Subcutaneous abdominal adipose tissue (tissue), 5 donors: ENCODE measurements around the gene CEACAM6.
"Not testable (repeated sequence)": the region's sequence is repeated elsewhere in the genome, so short reads cannot be mapped to it uniquely, and the experiment has no call there.

Experiments used
- H3K27ac ChIP-seq: one replicate; pipeline ENCODE4 v1.7.0; 2013; ENCODE audit warnings: low read depth, mild to moderate bottlenecking, inconsistent platforms, low read length, moderate library complexity
- H3K27me3 ChIP-seq, 5 donors: one replicate each; pipeline ENCODE4 v1.7.0; 2013; ENCODE audit warnings: low read length in 5 of 5, inconsistent platforms in 1 of 5; ENCODE audit not compliant: control insufficient read depth in 5 of 5, insufficient read depth in 4 of 5
- H3K36me3 ChIP-seq, 5 donors: one replicate each; pipeline ENCODE4 v1.7.0; 2013; ENCODE audit warnings: low read length in 5 of 5; ENCODE audit not compliant: control insufficient read depth in 5 of 5, insufficient read depth in 5 of 5
- H3K4me1 ChIP-seq, 5 donors: one replicate each; pipeline ENCODE4 v1.7.0; 2013; ENCODE audit warnings: low read length in 5 of 5, mild to moderate bottlenecking in 3 of 5, moderate library complexity in 1 of 5; ENCODE audit not compliant: control insufficient read depth in 5 of 5, insufficient read depth in 5 of 5
- H3K4me3 ChIP-seq, 5 donors: one replicate each; pipeline ENCODE4 v1.7.0; 2013; ENCODE audit warnings: low read length in 5 of 5, low read depth in 1 of 5
- H3K9ac ChIP-seq, 5 donors: one replicate each; pipeline ENCODE4 v1.7.0; 2013; ENCODE audit warnings: low read length in 5 of 5, mild to moderate bottlenecking in 4 of 5, moderate library complexity in 3 of 5
- H3K9me3 ChIP-seq, 5 donors: one replicate each; pipeline ENCODE4 v1.7.0; 2013; ENCODE audit warnings: low read length in 5 of 5; ENCODE audit not compliant: control insufficient read depth in 5 of 5
- donor health status: healthy.
- donor health status: healthy.
- donor health status: healthy.
- donor health status: healthy.
- donor health status: healthy.

Gene CEACAM6

DNA sequence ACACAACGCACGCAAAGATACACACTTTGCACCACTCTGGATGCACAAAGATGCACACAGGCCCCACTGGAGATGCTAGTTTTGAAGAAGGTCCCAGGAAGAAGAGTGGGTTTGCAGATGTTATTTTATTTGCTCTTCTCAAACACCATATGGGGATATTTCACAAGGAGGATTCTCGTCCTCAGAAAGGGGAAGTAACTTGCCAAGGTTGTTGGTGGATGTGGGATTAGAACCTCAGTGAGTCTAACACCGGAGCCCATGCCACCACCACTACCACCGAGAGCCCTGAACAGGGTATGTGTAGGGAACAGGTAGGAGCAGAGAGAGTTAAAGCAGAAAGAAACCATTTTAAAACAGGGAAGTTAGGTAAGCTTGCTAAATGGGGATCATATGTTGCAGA, 9.6 kb upstream of the CEACAM6 start:
- H3K27ac ChIP-seq, result no peak overlapping the region

DNA sequence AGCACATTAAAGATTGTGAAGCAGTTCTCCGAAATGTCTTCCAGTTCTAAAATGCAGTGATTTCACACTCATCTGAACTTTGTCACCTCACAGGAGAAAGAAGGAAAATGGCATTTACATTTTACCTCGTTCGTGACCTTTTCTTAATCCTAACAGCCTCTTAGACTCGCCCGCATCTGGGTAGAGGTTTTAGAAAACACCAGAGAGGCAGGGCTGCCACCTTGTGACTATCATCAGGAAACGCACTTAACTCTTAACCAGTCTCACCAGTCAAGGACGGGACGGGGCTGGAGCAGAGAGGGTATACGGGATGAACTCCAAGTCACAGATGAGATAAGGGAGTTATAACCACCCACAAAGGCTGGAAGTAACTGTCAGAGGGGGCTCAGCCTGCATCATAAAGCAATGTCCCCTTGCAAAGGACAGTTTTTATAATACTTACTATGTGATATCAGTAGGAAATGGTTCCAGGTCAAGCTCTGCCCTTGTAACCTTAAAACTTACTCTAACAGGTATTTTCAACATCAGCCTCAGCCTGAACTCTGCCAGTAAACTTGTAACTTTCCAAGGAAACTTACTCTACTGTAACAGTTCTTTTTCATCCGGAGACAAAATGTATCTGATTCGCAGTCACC, 8.6 kb upstream of the CEACAM6 start:
- Histone ChIP-seq H3K36me3 (no peaks in the 10 kb centered on the region), H3K27ac (no peak overlapping the region), H3K9me3 (no peaks in the 10 kb centered on the region), H3K4me3 (no peak overlapping the region), H3K4me1 (no peaks in the 10 kb centered on the region), H3K27me3 (peaks cover 6 to 34% (median 12%) of the 10 kb centered on the region in 5 donors), H3K9ac (no peak overlapping the region)

More for the DNA sequence above, 9.6 kb upstream of the CEACAM6 start:
- Histone ChIP-seq H3K9me3 (no peaks in the 10 kb centered on the region), H3K4me1 (no peaks in the 10 kb centered on the region), H3K27me3 (peaks cover 7 to 30% (median 10%) of the 10 kb centered on the region in 5 donors), H3K9ac (no peak overlapping the region), H3K4me3 (no peak overlapping the region), H3K36me3 (no peaks in the 10 kb centered on the region)

DNA sequence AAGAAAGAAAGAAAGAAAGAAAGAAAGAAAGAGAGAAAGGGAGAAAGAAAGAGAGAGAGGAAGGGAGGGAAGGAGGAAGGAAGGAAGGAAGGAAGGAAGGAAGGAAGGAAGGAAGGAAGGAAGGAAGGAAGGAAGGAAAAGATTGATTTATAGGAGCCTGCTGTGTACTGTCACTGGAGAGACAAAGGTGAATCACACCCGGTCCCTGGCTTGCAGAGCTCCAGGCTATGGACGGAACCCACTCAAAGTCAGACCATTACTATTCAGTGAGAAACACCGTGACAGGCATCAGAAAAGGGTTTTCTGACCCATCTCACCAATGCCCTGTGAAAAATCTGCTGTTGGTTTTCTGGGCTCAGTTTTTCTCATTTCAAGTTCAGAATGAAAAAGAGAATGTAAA, 7.3 kb upstream of the CEACAM6 start:
- Histone ChIP-seq H3K27me3 (peaks cover 4 to 43% (median 13%) of the 10 kb centered on the region in 5 donors), H3K4me3 (no peak overlapping the region)

DNA sequence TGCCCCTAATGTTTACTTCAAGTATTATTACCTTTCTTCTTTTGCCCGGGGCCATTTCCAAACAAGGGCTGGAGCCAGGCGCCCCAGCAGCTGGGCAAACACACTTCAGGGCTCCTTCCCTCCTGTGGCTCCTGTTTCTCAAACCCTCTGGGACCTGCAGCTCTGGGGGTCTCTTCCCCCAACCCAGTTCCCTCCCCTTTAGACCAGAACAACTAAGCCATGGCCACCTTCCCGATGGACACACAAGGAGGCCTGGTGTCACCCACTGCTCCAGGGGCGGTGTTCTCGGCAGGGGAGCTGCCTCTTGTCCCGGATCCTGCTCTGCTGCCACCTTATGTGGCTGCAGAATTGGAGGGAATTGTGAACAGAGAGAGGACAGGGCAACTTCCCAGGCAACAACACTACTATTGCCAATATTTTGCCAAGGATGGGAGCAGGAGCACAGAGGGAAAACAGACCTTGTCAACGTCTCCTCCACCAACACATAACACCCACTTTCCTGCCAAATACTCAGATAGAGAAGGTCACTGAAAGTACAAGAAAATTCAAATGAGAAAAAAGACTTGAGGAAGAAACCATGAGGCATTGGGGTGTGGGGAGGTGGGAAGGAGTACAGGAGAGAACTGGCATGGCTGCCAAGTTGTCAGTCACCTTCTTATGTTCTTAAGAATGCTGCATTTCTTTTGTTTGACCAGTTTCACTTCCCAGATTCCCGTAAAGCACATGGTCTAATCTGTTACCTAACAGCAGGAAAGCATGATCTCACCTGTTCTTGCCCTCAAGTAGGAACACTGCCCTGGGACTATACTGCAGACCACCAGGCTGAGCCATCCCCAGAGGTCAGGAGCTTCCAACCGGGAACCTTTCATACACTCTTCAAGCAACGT, 4.8 kb upstream of the CEACAM6 start:
- H3K4me3 ChIP-seq, H3K9me3 ChIP-seq, H3K36me3 ChIP-seq, H3K27ac ChIP-seq, H3K4me1 ChIP-seq, H3K9ac ChIP-seq: not testable (repeated sequence)
- peaks cover 2 to 43% (median 14%) of the 10 kb centered on the region in 5 donors for H3K27me3 ChIP-seq

More for the DNA sequence above, 7.3 kb upstream of the CEACAM6 start:
- H3K9ac ChIP-seq, result no peak overlapping the region
- no peaks in the 10 kb centered on the region for H3K4me1 ChIP-seq
- H3K27ac ChIP-seq, result no peak overlapping the region
- no peaks in the 10 kb centered on the region for H3K9me3 ChIP-seq
- no peaks in the 10 kb centered on the region for H3K36me3 ChIP-seq

DNA sequence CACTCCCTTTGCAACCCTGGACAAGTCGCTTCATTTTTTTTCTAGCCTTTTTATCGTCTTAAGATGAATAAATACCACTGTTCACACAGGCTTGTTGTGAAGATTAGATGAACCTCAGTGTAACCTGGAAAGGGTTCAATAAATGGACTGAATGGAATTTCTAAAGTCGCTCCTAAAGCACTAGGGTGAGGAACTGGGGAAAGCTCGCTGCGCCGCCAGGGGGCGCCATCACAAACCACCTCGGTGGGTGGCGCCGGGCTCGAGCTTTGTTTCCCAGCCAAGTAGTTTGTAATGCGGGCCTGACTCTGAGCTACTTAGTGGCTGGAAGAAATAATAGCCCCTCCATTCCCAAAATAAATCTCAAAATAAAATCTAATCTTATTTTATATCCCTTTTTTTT, 2.2 kb upstream of the CEACAM6 start:
- H3K9me3 ChIP-seq, result no peaks in the 10 kb centered on the region
- no peaks in the 10 kb centered on the region for H3K36me3 ChIP-seq
- no peak overlapping the region for H3K9ac ChIP-seq
- peaks cover 0 to 29% (median 11%) of the 10 kb centered on the region in 5 donors for H3K27me3 ChIP-seq
- H3K4me3 ChIP-seq, result no peak overlapping the region
- no peak overlapping the region for H3K27ac ChIP-seq
- H3K4me1 ChIP-seq, result no peaks in the 10 kb centered on the region

DNA sequence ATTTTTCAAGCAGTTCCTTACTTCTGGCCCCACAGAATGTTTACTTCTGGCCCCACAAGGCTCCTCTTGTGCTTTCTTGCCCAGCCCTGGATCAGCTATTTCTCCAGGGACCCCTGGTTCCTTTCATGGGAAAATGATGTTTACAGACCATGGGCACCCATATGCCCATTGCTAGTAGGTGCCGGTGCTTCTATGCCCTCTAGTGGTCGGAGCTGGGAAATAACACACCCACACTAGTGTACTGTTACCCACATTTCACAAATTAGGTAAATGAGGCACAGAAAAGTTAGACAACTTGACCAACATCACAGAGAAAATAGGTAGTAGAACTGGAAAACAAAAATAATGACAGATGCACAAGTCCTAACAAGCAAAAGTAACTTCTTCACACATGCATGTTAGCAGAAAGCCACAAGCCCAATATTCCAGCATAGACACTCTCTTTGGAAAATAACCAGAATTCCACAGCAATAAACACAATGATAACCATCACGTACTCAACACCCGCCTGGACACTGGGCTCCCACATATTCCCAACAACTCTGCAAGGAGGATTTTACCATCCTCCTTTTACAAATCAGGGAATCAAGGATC, 1.3 kb upstream of the CEACAM6 start:
- H3K27ac ChIP-seq, result no peak overlapping the region
- H3K9me3 ChIP-seq, result no peaks in the 10 kb centered on the region
- peaks cover 0 to 24% (median 11%) of the 10 kb centered on the region in 5 donors for H3K27me3 ChIP-seq
- no peak overlapping the region for H3K4me3 ChIP-seq
- H3K4me1 ChIP-seq, result no peaks in the 10 kb centered on the region
- H3K9ac ChIP-seq, result no peak overlapping the region
- no peaks in the 10 kb centered on the region for H3K36me3 ChIP-seq

DNA sequence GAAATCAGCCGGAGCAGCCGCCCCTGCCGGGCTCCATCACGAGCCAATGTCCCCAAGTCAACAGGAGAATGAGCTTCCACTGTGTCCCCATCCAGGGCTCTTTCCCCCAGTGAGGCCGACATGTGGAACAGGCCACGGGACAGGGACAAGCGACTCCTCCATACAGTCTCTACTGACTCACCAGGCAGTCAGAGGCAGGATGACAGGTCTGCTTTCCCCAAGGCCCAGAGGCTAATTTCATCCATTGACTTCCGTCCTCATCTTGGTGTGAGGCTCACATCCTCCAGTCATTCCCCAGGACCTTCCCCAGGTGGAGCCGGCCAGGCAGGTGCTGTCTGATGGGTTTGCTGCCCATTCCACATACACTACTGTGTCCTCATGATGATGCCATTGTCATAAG, 3.5 kb downstream of the CEACAM6 start:
- H3K4me1 ChIP-seq, result no peaks in the 10 kb centered on the region
- no peak overlapping the region for H3K4me3 ChIP-seq
- peaks cover 5 to 30% (median 17%) of the 10 kb centered on the region in 5 donors for H3K27me3 ChIP-seq
- no peak overlapping the region for H3K27ac ChIP-seq
- H3K36me3 ChIP-seq, result no peaks in the 10 kb centered on the region
- no peak overlapping the region for H3K9ac ChIP-seq
- H3K9me3 ChIP-seq, result no peaks in the 10 kb centered on the region

DNA sequence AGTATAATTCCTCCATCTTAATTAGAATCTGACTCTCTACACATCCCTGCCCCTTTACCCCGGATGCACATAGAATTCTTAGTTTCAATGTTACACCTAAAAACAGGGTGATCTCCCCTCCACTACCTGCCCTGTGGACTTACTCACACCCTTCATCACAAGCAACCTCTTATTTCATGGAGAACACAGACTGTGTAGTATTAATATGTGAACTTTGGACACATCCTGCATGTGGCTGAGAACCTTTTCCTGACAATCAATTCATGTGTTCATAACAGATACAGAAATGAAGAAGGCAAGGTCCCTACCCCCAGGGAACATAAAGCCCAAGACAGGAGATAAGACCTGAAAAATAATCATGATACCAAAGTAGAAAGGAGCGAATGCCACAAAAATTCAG, 11.8 kb downstream of the CEACAM6 start:
- Histone ChIP-seq H3K4me1 (no peaks in the 10 kb centered on the region), H3K9ac (no peak overlapping the region), H3K27ac (no peak overlapping the region), H3K9me3 (no peaks in the 10 kb centered on the region), H3K36me3 (no peaks in the 10 kb centered on the region), H3K27me3 (peaks cover 9 to 18% (median 12%) of the 10 kb centered on the region in 5 donors), H3K4me3 (no peak overlapping the region)

DNA sequence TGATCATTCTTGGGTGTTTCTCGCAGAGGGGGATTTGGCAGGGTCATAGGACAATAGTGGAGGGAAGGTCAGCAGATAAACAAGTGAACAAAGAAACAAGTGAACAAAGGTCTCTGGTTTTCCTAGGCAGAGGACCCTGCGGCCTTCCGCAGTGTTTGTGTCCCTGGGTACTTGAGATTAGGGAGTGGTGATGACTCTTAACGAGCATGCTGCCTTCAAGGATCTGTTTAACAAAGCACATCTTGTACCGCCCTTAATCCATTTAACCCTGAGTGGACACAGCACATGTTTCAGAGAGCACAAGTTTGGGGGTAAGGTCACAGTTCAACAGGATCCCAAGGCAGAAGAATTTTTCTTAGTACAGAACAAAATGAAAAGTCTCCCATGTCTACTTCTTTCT, 12.8 kb downstream of the CEACAM6 start:
- not testable (repeated sequence) for H3K4me1 ChIP-seq, H3K4me3 ChIP-seq, H3K9me3 ChIP-seq, H3K27ac ChIP-seq, H3K36me3 ChIP-seq, H3K9ac ChIP-seq
- H3K27me3 ChIP-seq, result peaks cover 3 to 12% (median 7%) of the 10 kb centered on the region in 5 donors

DNA sequence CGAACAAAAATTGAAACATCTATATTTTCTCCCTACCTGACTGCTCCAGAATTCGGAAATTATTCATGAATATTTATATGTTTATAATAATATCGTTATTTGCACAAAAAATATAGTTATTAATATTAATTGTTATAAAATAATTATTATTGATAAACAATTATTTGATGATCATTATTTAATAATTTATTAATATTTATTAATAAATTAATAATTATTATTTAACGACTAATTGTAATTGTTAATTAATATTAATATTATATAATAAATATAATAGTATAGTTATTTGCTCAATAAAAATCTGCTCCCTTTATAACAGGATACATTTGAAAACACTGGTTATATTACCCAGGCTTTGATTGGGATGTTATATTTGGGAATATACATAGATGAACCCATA, 14.3 kb downstream of the CEACAM6 start:
- Histone ChIP-seq H3K9ac (no peak overlapping the region), H3K36me3 (no peaks in the 10 kb centered on the region), H3K9me3 (no peaks in the 10 kb centered on the region), H3K4me3 (no peak overlapping the region), H3K27me3 (peaks cover 0 to 10% (median 4%) of the 10 kb centered on the region in 5 donors), H3K4me1 (no peaks in the 10 kb centered on the region), H3K27ac (no peak overlapping the region)
